ENCODE measurements around the gene ARL2.

The ARL2 gene

DNA sequence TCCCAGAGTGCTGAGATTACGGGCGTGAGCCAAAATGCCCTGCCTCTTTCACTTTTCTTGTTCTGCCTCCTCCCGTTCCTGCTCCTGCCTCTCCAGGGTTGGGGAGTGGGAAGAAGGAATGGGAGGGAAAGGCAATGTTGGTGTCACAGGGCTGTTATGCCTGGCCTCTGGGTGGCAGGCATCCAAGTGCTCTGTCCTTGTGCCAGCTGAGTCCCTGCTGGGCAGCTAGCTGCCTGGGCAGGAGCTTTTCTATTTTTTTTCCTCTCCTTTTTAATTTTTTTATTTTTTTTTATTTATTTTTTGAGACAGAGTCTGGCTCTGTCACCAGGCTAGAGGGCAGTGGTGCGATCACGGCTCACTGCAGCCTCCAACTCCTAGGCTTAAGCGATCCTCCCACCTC lies 23.0 kb downstream of the ARL2 start:
- Histone ChIP-seq H3K27ac (ENCODE audit: poor library complexity, severe bottlenecking) (no peak overlapping the region), H3K9me3 (ENCODE audit: severe bottlenecking) (no peaks in the 10 kb centered on the region), H3K36me3 (ENCODE audit: low read depth) (peaks cover 23% of the 10 kb centered on the region), H3K4me1 (ENCODE audit: insufficient read depth, poor library complexity, severe bottlenecking) (peaks cover 5% of the 10 kb centered on the region), H3K4me3 (ENCODE audit: severe bottlenecking) (no peak overlapping the region), H3K27me3 (ENCODE audit: insufficient read depth, poor library complexity, severe bottlenecking) (no peaks in the 10 kb centered on the region)
- DNase-seq (ENCODE audit: low spot score) (no peak), ATAC-seq (ENCODE audit: low read depth) (no peak)
- TF ChIP-seq, protein P1, sequence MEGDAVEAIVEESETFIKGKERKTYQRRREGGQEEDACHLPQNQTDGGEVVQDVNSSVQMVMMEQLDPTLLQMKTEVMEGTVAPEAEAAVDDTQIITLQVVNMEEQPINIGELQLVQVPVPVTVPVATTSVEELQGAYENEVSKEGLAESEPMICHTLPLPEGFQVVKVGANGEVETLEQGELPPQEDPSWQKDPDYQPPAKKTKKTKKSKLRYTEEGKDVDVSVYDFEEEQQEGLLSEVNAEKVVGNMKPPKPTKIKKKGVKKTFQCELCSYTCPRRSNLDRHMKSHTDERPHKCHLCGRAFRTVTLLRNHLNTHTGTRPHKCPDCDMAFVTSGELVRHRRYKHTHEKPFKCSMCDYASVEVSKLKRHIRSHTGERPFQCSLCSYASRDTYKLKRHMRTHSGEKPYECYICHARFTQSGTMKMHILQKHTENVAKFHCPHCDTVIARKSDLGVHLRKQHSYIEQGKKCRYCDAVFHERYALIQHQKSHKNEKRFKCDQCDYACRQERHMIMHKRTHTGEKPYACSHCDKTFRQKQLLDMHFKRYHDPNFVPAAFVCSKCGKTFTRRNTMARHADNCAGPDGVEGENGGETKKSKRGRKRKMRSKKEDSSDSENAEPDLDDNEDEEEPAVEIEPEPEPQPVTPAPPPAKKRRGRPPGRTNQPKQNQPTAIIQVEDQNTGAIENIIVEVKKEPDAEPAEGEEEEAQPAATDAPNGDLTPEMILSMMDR (IDR thresholded peaks at IDR 0.05; ENCODE audit: poor library complexity, severe bottlenecking): no peak

DNA sequence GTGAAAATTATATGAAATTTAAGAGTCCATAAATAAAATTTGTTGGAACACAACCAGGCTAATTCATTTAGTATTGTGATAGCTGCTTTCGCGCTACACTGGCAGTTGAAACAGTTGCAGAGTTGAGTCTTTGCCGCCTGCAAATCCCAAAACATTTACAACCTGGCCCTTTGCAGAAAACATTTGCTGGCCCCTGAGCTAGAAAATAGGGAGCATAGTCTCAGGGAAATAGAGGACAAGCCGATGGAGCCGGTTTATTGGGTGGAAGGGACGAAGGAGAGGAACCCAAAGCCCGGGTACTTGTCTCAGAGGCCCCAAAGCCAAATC lies 26.5 kb downstream of the ARL2 start:
- Histone ChIP-seq H3K4me1 (ENCODE audit: insufficient read depth, poor library complexity, severe bottlenecking) (peaks cover 17% of the 10 kb centered on the region), H3K27me3 (ENCODE audit: insufficient read depth, poor library complexity, severe bottlenecking) (no peaks in the 10 kb centered on the region), H3K36me3 (ENCODE audit: low read depth) (peaks cover 22% of the 10 kb centered on the region; the same call in 1 of the 2 replicates), H3K27ac (ENCODE audit: poor library complexity, severe bottlenecking) (peak overlapping the region; percentile 68), H3K4me3 (ENCODE audit: severe bottlenecking) (peak overlapping the region; percentile 73), H3K9me3 (ENCODE audit: severe bottlenecking) (no peaks in the 10 kb centered on the region)
- TF ChIP-seq, protein P1 (IDR thresholded peaks at IDR 0.05; ENCODE audit: poor library complexity, severe bottlenecking): no peak
- no peak for ATAC-seq (ENCODE audit: low read depth)
- no peak for DNase-seq (ENCODE audit: low spot score)

DNA sequence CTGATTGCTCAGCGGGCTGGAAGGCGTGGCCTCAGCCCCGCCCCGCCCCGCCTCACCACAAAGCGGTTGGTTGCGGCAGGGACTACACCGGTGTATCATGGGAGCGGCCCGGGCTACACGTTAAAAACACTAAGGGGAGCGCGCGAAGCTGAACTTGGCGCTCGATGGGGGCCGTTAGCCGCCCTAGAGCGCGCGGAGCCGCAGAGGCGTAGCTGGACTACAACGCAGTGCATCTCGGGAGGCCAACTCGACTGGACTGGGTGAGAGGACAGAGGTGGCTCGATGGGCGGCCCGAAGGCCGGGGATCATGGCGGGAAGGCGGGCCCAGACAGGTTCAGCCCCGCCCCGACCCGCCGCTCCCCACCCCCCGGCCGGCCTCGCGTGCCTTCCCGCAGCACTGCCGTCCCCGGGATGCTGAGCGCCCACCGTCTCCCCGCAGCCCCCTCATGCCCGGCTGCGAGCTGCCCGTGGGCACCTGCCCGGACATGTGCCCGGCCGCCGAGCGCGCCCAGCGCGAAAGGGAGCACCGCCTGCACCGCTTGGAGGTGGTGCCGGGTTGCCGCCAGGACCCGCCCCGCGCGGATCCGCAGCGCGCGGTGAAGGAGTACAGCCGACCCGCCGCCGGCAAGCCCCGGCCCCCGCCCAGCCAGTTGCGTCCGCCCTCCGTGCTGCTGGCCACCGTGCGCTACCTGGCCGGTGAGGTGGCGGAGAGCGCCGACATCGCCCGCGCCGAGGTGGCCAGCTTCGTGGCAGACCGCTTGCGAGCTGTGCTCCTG lies 27.1 kb downstream of the ARL2 start, which contains the start of gene SAC3D1:
Gene SAC3D1, plus strand, starts transcription at position 364 of the 776 bp plus-strand sequence. Its CDS starts 83 bp downstream, at position 447.
- peak within 1 kb of the TSS; percentile 68 for H3K27ac ChIP-seq (ENCODE audit: poor library complexity, severe bottlenecking)
- no peaks in the 10 kb centered on the region for H3K27me3 ChIP-seq (ENCODE audit: insufficient read depth, poor library complexity, severe bottlenecking)
- H3K4me1 ChIP-seq (ENCODE audit: insufficient read depth, poor library complexity, severe bottlenecking): peaks cover 17% of the 10 kb centered on the region
- H3K36me3 ChIP-seq (ENCODE audit: low read depth): peaks cover 22% of the 10 kb centered on the region; the same call in 1 of the 2 replicates
- DNase-seq (ENCODE audit: low spot score) (peak; percentile 96), ATAC-seq (ENCODE audit: low read depth) (peak; percentile 92)
- peak within 1 kb of the TSS; percentile 73 for H3K4me3 ChIP-seq (ENCODE audit: severe bottlenecking)
- TF ChIP-seq, protein P1 (IDR thresholded peaks at IDR 0.05; ENCODE audit: poor library complexity, severe bottlenecking): no peak
- no peaks in the 10 kb centered on the region for H3K9me3 ChIP-seq (ENCODE audit: severe bottlenecking)

- Histone ChIP-seq H3K27me3 (ENCODE audit: insufficient read depth, poor library complexity, severe bottlenecking) (no peaks in the 10 kb centered on the region), H3K27ac (ENCODE audit: poor library complexity, severe bottlenecking) (peak overlapping the region; percentile 20), H3K9me3 (ENCODE audit: severe bottlenecking) (no peaks in the 10 kb centered on the region), H3K4me3 (ENCODE audit: severe bottlenecking) (no peak overlapping the region), H3K4me1 (ENCODE audit: insufficient read depth, poor library complexity, severe bottlenecking) (peaks cover 17% of the 10 kb centered on the region), H3K36me3 (ENCODE audit: low read depth) (peaks cover 22% of the 10 kb centered on the region; the same call in 1 of the 2 replicates)
- DNase-seq (ENCODE audit: low spot score): no peak
- TF ChIP-seq, protein P1 (IDR thresholded peaks at IDR 0.05; ENCODE audit: poor library complexity, severe bottlenecking): no peak
- ATAC-seq (ENCODE audit: low read depth): no peak
Observed at GRCh38 chr11:65042891-65043290, 28.9 kb downstream of the ARL2 start.

All from RWPE2 (cell line).